Measurements from ENCODE around the gene CDK5R1.

GRCh38 chr17:32517982-32518381 lies 31.2 kb downstream of the CDK5R1 start:
- TF ChIP-seq, protein P1, sequence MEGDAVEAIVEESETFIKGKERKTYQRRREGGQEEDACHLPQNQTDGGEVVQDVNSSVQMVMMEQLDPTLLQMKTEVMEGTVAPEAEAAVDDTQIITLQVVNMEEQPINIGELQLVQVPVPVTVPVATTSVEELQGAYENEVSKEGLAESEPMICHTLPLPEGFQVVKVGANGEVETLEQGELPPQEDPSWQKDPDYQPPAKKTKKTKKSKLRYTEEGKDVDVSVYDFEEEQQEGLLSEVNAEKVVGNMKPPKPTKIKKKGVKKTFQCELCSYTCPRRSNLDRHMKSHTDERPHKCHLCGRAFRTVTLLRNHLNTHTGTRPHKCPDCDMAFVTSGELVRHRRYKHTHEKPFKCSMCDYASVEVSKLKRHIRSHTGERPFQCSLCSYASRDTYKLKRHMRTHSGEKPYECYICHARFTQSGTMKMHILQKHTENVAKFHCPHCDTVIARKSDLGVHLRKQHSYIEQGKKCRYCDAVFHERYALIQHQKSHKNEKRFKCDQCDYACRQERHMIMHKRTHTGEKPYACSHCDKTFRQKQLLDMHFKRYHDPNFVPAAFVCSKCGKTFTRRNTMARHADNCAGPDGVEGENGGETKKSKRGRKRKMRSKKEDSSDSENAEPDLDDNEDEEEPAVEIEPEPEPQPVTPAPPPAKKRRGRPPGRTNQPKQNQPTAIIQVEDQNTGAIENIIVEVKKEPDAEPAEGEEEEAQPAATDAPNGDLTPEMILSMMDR (IDR thresholded peaks at IDR 0.05; ENCODE audit: low read length) = no peak
- TF ChIP-seq EZH2phosphoT487 (IDR thresholded peaks at IDR 0.05; ENCODE audit: low read length) = no peak
